ENCODE measurements around the gene CFAP206.
A peak's percentile ranks its signal among the peaks of the same experiment; 100 is the strongest.

The CFAP206 gene

GRCh38 chr6:87484491-87484890 is 76.7 kb downstream of the CFAP206 start:
- no peak for TF ChIP-seq TCF12 (IDR thresholded peaks at IDR 0.05; ENCODE audit: low read depth)
- no peak for TF ChIP-seq TEAD4 (IDR thresholded peaks at IDR 0.05)
- no peak for TF ChIP-seq NFIC (IDR thresholded peaks at IDR 0.05)
- TF ChIP-seq TAF1 (IDR thresholded peaks at IDR 0.05; ENCODE audit: low read depth), result no peak
- no peak for TF ChIP-seq YY1 (IDR thresholded peaks at IDR 0.05; ENCODE audit: low read depth)
- TF ChIP-seq CEBPB (IDR thresholded peaks at IDR 0.05), result no peak
- TF ChIP-seq MAX (IDR thresholded peaks at IDR 0.05), result no peak
- no peak for TF ChIP-seq ZBTB7A (IDR thresholded peaks at IDR 0.05; ENCODE audit: low read depth)
- TF ChIP-seq, protein P1, sequence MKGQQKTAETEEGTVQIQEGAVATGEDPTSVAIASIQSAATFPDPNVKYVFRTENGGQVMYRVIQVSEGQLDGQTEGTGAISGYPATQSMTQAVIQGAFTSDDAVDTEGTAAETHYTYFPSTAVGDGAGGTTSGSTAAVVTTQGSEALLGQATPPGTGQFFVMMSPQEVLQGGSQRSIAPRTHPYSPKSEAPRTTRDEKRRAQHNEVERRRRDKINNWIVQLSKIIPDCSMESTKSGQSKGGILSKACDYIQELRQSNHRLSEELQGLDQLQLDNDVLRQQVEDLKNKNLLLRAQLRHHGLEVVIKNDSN (IDR thresholded peaks at IDR 0.05), result no peak
- TF ChIP-seq, protein P2, sequence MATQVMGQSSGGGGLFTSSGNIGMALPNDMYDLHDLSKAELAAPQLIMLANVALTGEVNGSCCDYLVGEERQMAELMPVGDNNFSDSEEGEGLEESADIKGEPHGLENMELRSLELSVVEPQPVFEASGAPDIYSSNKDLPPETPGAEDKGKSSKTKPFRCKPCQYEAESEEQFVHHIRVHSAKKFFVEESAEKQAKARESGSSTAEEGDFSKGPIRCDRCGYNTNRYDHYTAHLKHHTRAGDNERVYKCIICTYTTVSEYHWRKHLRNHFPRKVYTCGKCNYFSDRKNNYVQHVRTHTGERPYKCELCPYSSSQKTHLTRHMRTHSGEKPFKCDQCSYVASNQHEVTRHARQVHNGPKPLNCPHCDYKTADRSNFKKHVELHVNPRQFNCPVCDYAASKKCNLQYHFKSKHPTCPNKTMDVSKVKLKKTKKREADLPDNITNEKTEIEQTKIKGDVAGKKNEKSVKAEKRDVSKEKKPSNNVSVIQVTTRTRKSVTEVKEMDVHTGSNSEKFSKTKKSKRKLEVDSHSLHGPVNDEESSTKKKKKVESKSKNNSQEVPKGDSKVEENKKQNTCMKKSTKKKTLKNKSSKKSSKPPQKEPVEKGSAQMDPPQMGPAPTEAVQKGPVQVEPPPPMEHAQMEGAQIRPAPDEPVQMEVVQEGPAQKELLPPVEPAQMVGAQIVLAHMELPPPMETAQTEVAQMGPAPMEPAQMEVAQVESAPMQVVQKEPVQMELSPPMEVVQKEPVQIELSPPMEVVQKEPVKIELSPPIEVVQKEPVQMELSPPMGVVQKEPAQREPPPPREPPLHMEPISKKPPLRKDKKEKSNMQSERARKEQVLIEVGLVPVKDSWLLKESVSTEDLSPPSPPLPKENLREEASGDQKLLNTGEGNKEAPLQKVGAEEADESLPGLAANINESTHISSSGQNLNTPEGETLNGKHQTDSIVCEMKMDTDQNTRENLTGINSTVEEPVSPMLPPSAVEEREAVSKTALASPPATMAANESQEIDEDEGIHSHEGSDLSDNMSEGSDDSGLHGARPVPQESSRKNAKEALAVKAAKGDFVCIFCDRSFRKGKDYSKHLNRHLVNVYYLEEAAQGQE (IDR thresholded peaks at IDR 0.05; ENCODE audit: low read depth), result no peak
- no peak for TF ChIP-seq EP300 (IDR thresholded peaks at IDR 0.05; ENCODE audit: borderline replicate concordance)
- TF ChIP-seq CREB1 (IDR thresholded peaks at IDR 0.05; ENCODE audit: low read depth), result no peak
- TF ChIP-seq RAD21 (IDR thresholded peaks at IDR 0.05; ENCODE audit: low read depth), result no peak
- no peak for TF ChIP-seq EGR1 (IDR thresholded peaks at IDR 0.05)
- TF ChIP-seq FOXM1 (IDR thresholded peaks at IDR 0.05; ENCODE audit: borderline replicate concordance, low read depth), result no peak

DNA sequence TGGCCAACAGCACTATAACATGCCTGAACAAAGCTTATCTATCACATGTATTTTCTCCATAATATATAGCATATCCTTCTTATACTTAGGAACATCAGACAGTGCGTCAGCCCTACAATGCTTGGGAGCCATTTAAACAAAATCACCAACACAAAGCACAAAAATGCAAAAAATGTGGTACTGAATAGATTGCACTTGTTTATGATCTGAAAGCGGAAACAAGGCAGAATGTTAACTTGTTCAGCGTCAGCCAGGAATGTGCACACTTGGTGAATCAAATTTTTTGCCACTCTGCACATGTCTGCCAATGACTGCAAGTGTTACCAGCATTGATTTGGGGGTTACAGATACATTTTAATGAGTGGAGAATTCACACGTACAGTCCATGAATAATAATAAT is 79.8 kb downstream of the CFAP206 start:
- TF ChIP-seq, protein P1 (IDR thresholded peaks at IDR 0.05), result no peak
- TF ChIP-seq TEAD4 (IDR thresholded peaks at IDR 0.05), result no peak
- no peak for TF ChIP-seq NFIC (IDR thresholded peaks at IDR 0.05)
- no peak for TF ChIP-seq EGR1 (IDR thresholded peaks at IDR 0.05)
- TF ChIP-seq EP300 (IDR thresholded peaks at IDR 0.05; ENCODE audit: borderline replicate concordance), result no peak
- no peak for TF ChIP-seq CEBPB (IDR thresholded peaks at IDR 0.05)
- TF ChIP-seq MAX (IDR thresholded peaks at IDR 0.05), result no peak
- TF ChIP-seq, protein P2 (IDR thresholded peaks at IDR 0.05; ENCODE audit: low read depth), result no peak
- no peak for TF ChIP-seq TCF12 (IDR thresholded peaks at IDR 0.05; ENCODE audit: low read depth)
- TF ChIP-seq RAD21 (IDR thresholded peaks at IDR 0.05; ENCODE audit: low read depth), result no peak
- TF ChIP-seq TAF1 (IDR thresholded peaks at IDR 0.05; ENCODE audit: low read depth), result no peak
- no peak for TF ChIP-seq FOXM1 (IDR thresholded peaks at IDR 0.05; ENCODE audit: borderline replicate concordance, low read depth)
- no peak for TF ChIP-seq ZBTB7A (IDR thresholded peaks at IDR 0.05; ENCODE audit: low read depth)
- TF ChIP-seq YY1 (IDR thresholded peaks at IDR 0.05; ENCODE audit: low read depth), result no peak
- TF ChIP-seq CREB1 (IDR thresholded peaks at IDR 0.05; ENCODE audit: low read depth), result no peak

GRCh38 chr6:87494761-87495422 is 87.1 kb downstream of the CFAP206 start:
- TF ChIP-seq MAX (IDR thresholded peaks at IDR 0.05) (no peak), TEAD4 (IDR thresholded peaks at IDR 0.05) (no peak), CEBPB (IDR thresholded peaks at IDR 0.05) (no peak)

GRCh38 chr6:87498048-87498447 is 90.3 kb downstream of the CFAP206 start:
- TF ChIP-seq TEAD4 (IDR thresholded peaks at IDR 0.05) (no peak), RAD21 (IDR thresholded peaks at IDR 0.05; ENCODE audit: low read depth) (no peak)

DNA sequence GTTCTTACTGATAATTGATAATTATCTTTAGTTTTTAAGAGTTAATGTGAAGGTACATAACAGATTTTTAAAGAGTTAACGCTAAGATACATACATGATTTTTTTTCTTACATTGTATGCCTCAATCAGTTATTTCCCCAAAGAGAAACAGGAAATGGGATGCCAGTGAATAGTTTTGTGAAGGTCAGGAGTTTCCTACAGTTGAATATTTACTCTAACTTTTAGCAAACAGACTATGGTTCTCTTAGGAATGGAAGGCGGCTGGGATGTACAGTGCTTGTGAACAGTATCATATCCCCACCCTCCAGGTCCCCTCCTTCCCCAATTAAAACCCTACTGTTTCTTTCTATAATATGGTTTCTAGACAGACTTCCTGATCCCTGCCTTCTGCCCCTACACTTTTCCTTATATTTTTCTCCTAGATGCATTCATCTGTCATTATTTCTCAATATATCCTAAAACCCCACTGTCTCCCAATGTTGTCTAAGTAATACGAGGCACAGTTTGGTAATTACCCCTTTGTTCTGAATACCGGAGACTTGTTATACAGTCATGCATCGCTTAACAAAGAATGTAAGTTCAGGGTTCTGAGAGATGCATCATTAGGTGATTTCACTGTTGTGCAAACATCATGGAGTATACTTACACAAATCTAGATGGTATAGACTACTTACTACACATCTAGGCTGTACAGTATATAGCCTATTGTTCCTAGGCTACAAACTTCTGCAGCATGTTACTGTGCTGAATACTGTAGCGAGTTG is 94.2 kb downstream of the CFAP206 start:
- TF ChIP-seq CREB1 (IDR thresholded peaks at IDR 0.05; ENCODE audit: low read depth) (no peak), TEAD4 (IDR thresholded peaks at IDR 0.05) (peak; percentile 60), TAF1 (IDR thresholded peaks at IDR 0.05; ENCODE audit: low read depth) (no peak), CEBPB (IDR thresholded peaks at IDR 0.05) (peak; percentile 53), ZBTB7A (IDR thresholded peaks at IDR 0.05; ENCODE audit: low read depth) (no peak), MAX (IDR thresholded peaks at IDR 0.05) (no peak), TCF12 (IDR thresholded peaks at IDR 0.05; ENCODE audit: low read depth) (no peak), FOXM1 (IDR thresholded peaks at IDR 0.05; ENCODE audit: borderline replicate concordance, low read depth) (no peak), YY1 (IDR thresholded peaks at IDR 0.05; ENCODE audit: low read depth) (no peak)
- TF ChIP-seq, protein P2 (IDR thresholded peaks at IDR 0.05; ENCODE audit: low read depth), result no peak

Data from Ishikawa (cell line).